GM12801 (cell line): ENCODE results near the gene GNB2.

Experiments used
- CTCF ChIP-seq: IDR thresholded peaks from one replicate; pipeline ENCODE4 v1.5.1; 2011; ENCODE audit warnings: control low read depth; ENCODE audit not compliant: insufficient read length; ENCODE audit errors: extremely low read depth

GNB2 gene

GRCh38 chr7:100691676-100692577, 18.4 kb downstream of the GNB2 start:
- no peak for TF ChIP-seq CTCF

- no peak for TF ChIP-seq CTCF
These were observed 19.0 kb downstream of the GNB2 start for GRCh38 chr7:100692578-100692961.

GRCh38 chr7:100693312-100694097, 20.0 kb downstream of the GNB2 start:
- TF ChIP-seq CTCF: no peak

- no peak for TF ChIP-seq CTCF
These were observed 20.7 kb downstream of the GNB2 start, which contains the start of gene GIGYF1 for GRCh38 chr7:100694098-100694745. Gene GIGYF1, minus strand, starts transcription at chr7:100694250. Its CDS starts 6,012 bp downstream, at chr7:100688238.

- no peak for TF ChIP-seq CTCF
These were observed 22.6 kb downstream of the GNB2 start for GRCh38 chr7:100696123-100696521.

GRCh38 chr7:100699018-100699417, 25.5 kb downstream of the GNB2 start:
- no peak for TF ChIP-seq CTCF

GRCh38 chr7:100705320-100705752, 31.8 kb downstream of the GNB2 start:
- TF ChIP-seq CTCF: no peak
